GM12874 (cell line): Measurements from ENCODE around the gene TRAPPC1.

Source experiments
- CTCF ChIP-seq: IDR thresholded peaks from 2 replicates; pipeline ENCODE4 v1.5.1; 2011; ENCODE audit warnings: low read depth, mild to moderate bottlenecking, control low read depth, low read length, moderate library complexity; ENCODE audit not compliant: insufficient read depth

TRAPPC1 gene

GRCh38 chr17:7950578-7950977, 18.8 kb upstream of the TRAPPC1 start:
- no peak for TF ChIP-seq CTCF

- no peak for TF ChIP-seq CTCF
Measured at GRCh38 chr17:7947651-7948050, 15.9 kb upstream of the TRAPPC1 start.

- no peak for TF ChIP-seq CTCF
Measured at GRCh38 chr17:7946441-7946840, 14.7 kb upstream of the TRAPPC1 start.

- no peak for TF ChIP-seq CTCF
Measured at GRCh38 chr17:7945651-7946050, 13.9 kb upstream of the TRAPPC1 start.

- TF ChIP-seq CTCF: no peak
Measured at GRCh38 chr17:7944326-7944725, 12.6 kb upstream of the TRAPPC1 start.

GRCh38 chr17:7943291-7943690, 11.5 kb upstream of the TRAPPC1 start:
- TF ChIP-seq CTCF: no peak

- no peak for TF ChIP-seq CTCF
Measured at GRCh38 chr17:7940743-7941142, 9.0 kb upstream of the TRAPPC1 start.

- TF ChIP-seq CTCF: no peak
Measured at GRCh38 chr17:7940034-7940433, 8.3 kb upstream of the TRAPPC1 start.
